HCT116 (cell line): ENCODE measurements around the gene ALCAM. TPM values are rescaled to one million over a fixed set of nuclear protein-coding genes. Genes with fewer than 3 reads are reported as not detected.

Experiments used
- ATAC-seq: fragments of 200-7000 bp; cut with Tn5 transposase; 2 replicates; pipeline ENCODE4 v1.9.1; 2020; ENCODE audit warnings: mild to moderate bottlenecking, moderate library complexity
- BruUV-seq: library from RNA; stranded (reverse); fragments of 400-500 nt; replicated peaks from 2 replicates; lab custom pipeline; 2021; lab: Mats Ljungman, UMichigan
- CTCF ChIA-PET: fragments of 300-600 bp; sonication (Branson Sonifier 250); formaldehyde crosslinking; loops from one replicate; lab custom pipeline; 2021; ENCODE audit warnings: antibody characterized with exemption; lab: Charles Lee
- POLR2A ChIA-PET: fragments of 300-600, 350-600 bp; sonication (Branson Sonifier 250); formaldehyde crosslinking; loops from one replicate; lab custom pipeline; 2021; ENCODE audit warnings: antibody characterized with exemption; lab: Charles Lee
- RAD21 ChIA-PET, 2 experiments: fragments of 300-600 bp; sonication (Branson Sonifier 250); formaldehyde crosslinking; loops; one replicate each; lab custom pipeline; 2023; ENCODE audit warnings: low total read pairs in 2 of 2; ENCODE audit not compliant: uncharacterized antibody in 2 of 2, unreplicated experiment in 2 of 2, low non-redundant PET in 1 of 2; lab: Charles Lee
- DNase-seq: peaks from one replicate; pipeline ENCODE4 v3.0.0-alpha.2; 2010; ENCODE audit warnings: low read depth, low spot score
- H2AFZ ChIP-seq: fragments of 200-600 bp; shearing (Covaris generic), sonication (generic); 2 replicates; pipeline ENCODE4 v1.6.1; 2017; ENCODE audit warnings: low read depth, mixed run types, mixed read lengths, antibody characterized with exemption, low read length; ENCODE audit not compliant: poor library complexity, severe bottlenecking
- H3K27ac ChIP-seq: 2 replicates; pipeline ENCODE4 v1.5.1; 2012; ENCODE audit warnings: low read depth, low read length
- H3K27me3 ChIP-seq: fragments of 200-600 bp; sonication (generic); 2 replicates; pipeline ENCODE4 v1.6.1; 2016; ENCODE audit warnings: mixed run types, low read length, mixed read lengths; ENCODE audit not compliant: insufficient read depth
- H3K36me3 ChIP-seq, 2 experiments: fragments of 200-500 bp in 1 of 2; fragments of 200-600 bp in 1 of 2; sonication (Bioruptor generic) in 1 of 2; sonication (generic) in 1 of 2; 2 replicates each; pipeline versions ENCODE4 v1.5.1 to v1.6.1; 2014 to 2016; ENCODE audit warnings: low read length in 2 of 2, inconsistent platforms in 1 of 2, mixed read lengths in 1 of 2, mixed run types in 1 of 2; ENCODE audit not compliant: insufficient read depth in 2 of 2, control insufficient read depth in 1 of 2
- H3K4me1 ChIP-seq, 2 experiments: fragments of 200-600 bp in 1 of 2; sonication (generic) in 1 of 2; 2 replicates each; pipeline versions ENCODE4 v1.5.1 to v1.6.1; 2012 to 2017; ENCODE audit warnings: low read length in 2 of 2, inconsistent platforms in 1 of 2, mild to moderate bottlenecking in 1 of 2, mixed read lengths in 1 of 2, mixed run types in 1 of 2, moderate library complexity in 1 of 2; ENCODE audit not compliant: insufficient read depth in 2 of 2, control insufficient read depth in 1 of 2
- H3K4me2 ChIP-seq: fragments of 200-600 bp; sonication (generic); 2 replicates; pipeline ENCODE4 v1.6.1; 2017; ENCODE audit warnings: mixed run types, low read length, mixed read lengths
- H3K4me3 ChIP-seq, 2 experiments: fragments of 200-600 bp in 1 of 2; sonication (generic) in 1 of 2; replicated peaks in 1 of 2; 2 replicates each; pipeline ENCODE4 v1.5.1; 2011 to 2016; ENCODE audit warnings: low read length in 2 of 2, control low read depth in 1 of 2, low read depth in 1 of 2, mild to moderate bottlenecking in 1 of 2, mixed read lengths in 1 of 2, mixed run types in 1 of 2
- H3K79me2 ChIP-seq: fragments of 200-600 bp; sonication (generic); 2 replicates; pipeline ENCODE4 v1.6.1; 2017; ENCODE audit warnings: mild to moderate bottlenecking, mixed run types, low read length, moderate library complexity, mixed read lengths; ENCODE audit not compliant: insufficient read depth
- H3K9ac ChIP-seq: fragments of 200-600 bp; sonication (generic); 2 replicates; pipeline ENCODE4 v1.6.1; 2016; ENCODE audit warnings: low read length, mixed read lengths
- H3K9me2 ChIP-seq: fragments of 200-600 bp; sonication (generic), shearing (Covaris generic); 2 replicates; pipeline ENCODE4 v1.6.1; 2017; ENCODE audit warnings: mixed run types, mild to moderate bottlenecking, moderate library complexity; ENCODE audit not compliant: insufficient read depth
- H3K9me3 ChIP-seq, 2 experiments: fragments of 200-500 bp in 1 of 2; fragments of 200-600 bp in 1 of 2; sonication (Bioruptor generic) in 1 of 2; sonication (generic) in 1 of 2; 2 replicates each; pipeline ENCODE4 v1.6.1; 2014 to 2017; ENCODE audit warnings: low read length in 2 of 2, mixed read lengths in 2 of 2, inconsistent platforms in 1 of 2, low read depth in 1 of 2, mild to moderate bottlenecking in 1 of 2, mixed run types in 1 of 2, moderate library complexity in 1 of 2; ENCODE audit not compliant: control insufficient read depth in 1 of 2, insufficient read depth in 1 of 2
- H4K20me1 ChIP-seq: fragments of 200-600 bp; sonication (generic), shearing (Covaris generic); 2 replicates; pipeline ENCODE4 v1.6.1; 2017; ENCODE audit warnings: mixed run types, mild to moderate bottlenecking, moderate library complexity; ENCODE audit not compliant: insufficient read depth
- ATF3 ChIP-seq: IDR thresholded peaks from 2 replicates; pipeline ENCODE4 v1.6.1; 2012
- CEBPB ChIP-seq: IDR thresholded peaks from 2 replicates; pipeline ENCODE4 v1.6.1; 2012; ENCODE audit warnings: low read depth
- EGR1 ChIP-seq: IDR thresholded peaks from 2 replicates; pipeline ENCODE4 v1.6.1; 2012; ENCODE audit warnings: low read depth
- ELF1 ChIP-seq: IDR thresholded peaks from 2 replicates; pipeline ENCODE4 v1.6.1; 2012; ENCODE audit warnings: low read depth, borderline replicate concordance
- EZH2 ChIP-seq: fragments of 200-600 bp; sonication (generic); IDR thresholded peaks from 2 replicates; pipeline ENCODE4 v1.6.1; 2017; ENCODE audit warnings: antibody characterized with exemption, mixed run types
- EZH2phosphoT487 ChIP-seq: fragments of 200-600 bp; IDR thresholded peaks from 2 replicates; pipeline ENCODE4 v1.6.1; 2018; ENCODE audit warnings: antibody characterized with exemption, borderline replicate concordance
- FOSL1 ChIP-seq: IDR thresholded peaks from 2 replicates; pipeline ENCODE4 v1.6.1; 2012; ENCODE audit warnings: low read depth
- JUND ChIP-seq: IDR thresholded peaks from 2 replicates; pipeline ENCODE4 v1.6.1; 2012
- MAX ChIP-seq: IDR thresholded peaks from 2 replicates; pipeline ENCODE4 v1.6.1; 2012
- POLR2A ChIP-seq: IDR thresholded peaks from 2 replicates; pipeline ENCODE4 v1.7.0; 2011; ENCODE audit warnings: borderline replicate concordance; ENCODE audit not compliant: insufficient read depth, insufficient read length; ENCODE audit errors: extremely low read depth
- POLR2AphosphoS5 ChIP-seq: IDR thresholded peaks from 2 replicates; pipeline ENCODE4 v1.6.1; 2011; ENCODE audit warnings: mild to moderate bottlenecking, low read depth, low read length, moderate library complexity
- RAD21 ChIP-seq: IDR thresholded peaks from 2 replicates; pipeline ENCODE4 v1.6.1; 2012; ENCODE audit warnings: low read depth, mild to moderate bottlenecking
- REST ChIP-seq: IDR thresholded peaks from 2 replicates; pipeline ENCODE4 v1.6.1; 2012; ENCODE audit warnings: low read depth
- SIN3A ChIP-seq: IDR thresholded peaks from 2 replicates; pipeline ENCODE4 v1.6.1; 2012; ENCODE audit warnings: low read depth
- SP1 ChIP-seq: IDR thresholded peaks from 2 replicates; pipeline ENCODE4 v1.6.1; 2012; ENCODE audit warnings: low read depth
- SRF ChIP-seq: IDR thresholded peaks from 2 replicates; pipeline ENCODE4 v1.6.1; 2012; ENCODE audit warnings: low read depth
- TCF7L2 ChIP-seq: IDR thresholded peaks from 2 replicates; pipeline ENCODE4 v1.7.0; 2011; ENCODE audit warnings: borderline replicate concordance, inconsistent platforms; ENCODE audit not compliant: insufficient read depth, insufficient read length; ENCODE audit errors: extremely low read depth
- YY1 ChIP-seq: IDR thresholded peaks from 2 replicates; pipeline ENCODE4 v1.6.1; 2011; ENCODE audit warnings: low read length, low read depth, moderate library complexity, mild to moderate bottlenecking; ENCODE audit not compliant: insufficient replicate concordance; ENCODE audit errors: extremely low read depth
- ZBTB33 ChIP-seq: IDR thresholded peaks from 2 replicates; pipeline ENCODE4 v1.6.1; 2011; ENCODE audit warnings: mild to moderate bottlenecking, low read length, moderate library complexity; ENCODE audit not compliant: insufficient replicate concordance; ENCODE audit errors: extremely low read depth
- ZFX ChIP-seq: fragments of 450-650 bp; IDR thresholded peaks from 2 replicates; pipeline ENCODE4 v1.6.1; 2017
- intact Hi-C: fragments of 100-400 bp; cut with micrococcal nuclease; formaldehyde crosslinking; loops from 2 replicates; pipeline ENCODE4 v1.10.0; 2022
- total RNA-seq: library from RNA; stranded (reverse); gene quantifications from one replicate; pipeline ENCODE4 v1.2.1, GENCODE V29; 2021; ENCODE audit not compliant: unreplicated experiment

Gene ALCAM
- total RNA-seq, 1 experiment from 2014 or later: 56.7 TPM

GRCh38 chr3:105322570-105323273, 44.0 kb upstream of the ALCAM start:
- Histone ChIP-seq H3K27ac (no peak overlapping the region), H3K79me2 (no peaks in the 10 kb centered on the region), H3K4me3 (no peak overlapping the region), H2AFZ (no peak overlapping the region), H3K9ac (no peak overlapping the region), H4K20me1 (no peaks in the 10 kb centered on the region), H3K9me2 (no peaks in the 10 kb centered on the region), H3K27me3 (no peaks in the 10 kb centered on the region), H3K36me3 (no peaks in the 10 kb centered on the region), H3K9me3 (no peaks in the 10 kb centered on the region), H3K4me2 (no peak overlapping the region), H3K4me1 (no peaks in the 10 kb centered on the region)
- CTCF ChIA-PET: interaction anchor here (1.2 kb wide), 1 partner anchor 46 kb away, joined by 4 read pairs; no protein-coding TSS in a partner anchor
- no TSS peak for BruUV-seq
- no peak for DNase-seq
- no peak for ATAC-seq
- RAD21 ChIA-PET: no interaction called here
- POLR2A ChIA-PET: no interaction called here
- TF ChIP-seq SRF: no peak
- TF ChIP-seq TCF7L2: no peak
- TF ChIP-seq CEBPB: no peak
- no peak for TF ChIP-seq POLR2A
- no peak for TF ChIP-seq SIN3A
- TF ChIP-seq EZH2phosphoT487: no peak
- no peak for TF ChIP-seq ATF3
- no peak for TF ChIP-seq SP1
- TF ChIP-seq FOSL1: no peak
- TF ChIP-seq REST: no peak
- TF ChIP-seq ELF1: no peak
- TF ChIP-seq JUND: no peak
- no peak for TF ChIP-seq EZH2
- no peak for TF ChIP-seq MAX
- TF ChIP-seq POLR2AphosphoS5: no peak
- TF ChIP-seq ZBTB33: no peak
- no peak for TF ChIP-seq RAD21
- TF ChIP-seq YY1: no peak
- no peak for TF ChIP-seq EGR1
- TF ChIP-seq ZFX: no peak
- intact Hi-C loops: no loop called here
